ENCODE results near the gene MYMK.

Gene MYMK

DNA sequence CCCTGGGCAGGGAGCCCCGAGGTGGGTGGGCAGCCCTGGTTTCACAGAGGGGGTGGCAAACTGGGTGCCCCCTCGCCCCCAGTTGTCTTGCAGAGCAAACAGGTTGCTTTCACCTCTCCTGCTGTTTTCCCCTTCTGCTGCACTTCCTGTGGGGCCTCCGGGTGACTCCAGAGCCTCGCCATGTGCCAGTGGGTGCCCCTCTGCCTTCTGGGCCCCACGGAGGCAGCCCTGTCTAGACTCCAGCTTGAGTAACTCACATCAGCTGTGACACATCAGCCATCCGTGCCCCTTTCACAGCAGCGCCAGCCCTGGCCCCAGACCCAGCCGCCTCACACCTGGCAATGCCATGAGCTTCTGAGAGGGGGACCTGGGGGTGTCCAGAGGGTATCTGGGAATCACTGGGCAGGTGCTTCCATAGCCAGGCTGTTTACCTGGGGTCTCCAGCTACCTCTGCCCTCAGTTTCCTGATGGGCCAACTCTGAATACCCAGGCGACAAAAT is 46.7 kb upstream of the MYMK start:
- ATAC-seq = no peak
- TF ChIP-seq, protein P1, sequence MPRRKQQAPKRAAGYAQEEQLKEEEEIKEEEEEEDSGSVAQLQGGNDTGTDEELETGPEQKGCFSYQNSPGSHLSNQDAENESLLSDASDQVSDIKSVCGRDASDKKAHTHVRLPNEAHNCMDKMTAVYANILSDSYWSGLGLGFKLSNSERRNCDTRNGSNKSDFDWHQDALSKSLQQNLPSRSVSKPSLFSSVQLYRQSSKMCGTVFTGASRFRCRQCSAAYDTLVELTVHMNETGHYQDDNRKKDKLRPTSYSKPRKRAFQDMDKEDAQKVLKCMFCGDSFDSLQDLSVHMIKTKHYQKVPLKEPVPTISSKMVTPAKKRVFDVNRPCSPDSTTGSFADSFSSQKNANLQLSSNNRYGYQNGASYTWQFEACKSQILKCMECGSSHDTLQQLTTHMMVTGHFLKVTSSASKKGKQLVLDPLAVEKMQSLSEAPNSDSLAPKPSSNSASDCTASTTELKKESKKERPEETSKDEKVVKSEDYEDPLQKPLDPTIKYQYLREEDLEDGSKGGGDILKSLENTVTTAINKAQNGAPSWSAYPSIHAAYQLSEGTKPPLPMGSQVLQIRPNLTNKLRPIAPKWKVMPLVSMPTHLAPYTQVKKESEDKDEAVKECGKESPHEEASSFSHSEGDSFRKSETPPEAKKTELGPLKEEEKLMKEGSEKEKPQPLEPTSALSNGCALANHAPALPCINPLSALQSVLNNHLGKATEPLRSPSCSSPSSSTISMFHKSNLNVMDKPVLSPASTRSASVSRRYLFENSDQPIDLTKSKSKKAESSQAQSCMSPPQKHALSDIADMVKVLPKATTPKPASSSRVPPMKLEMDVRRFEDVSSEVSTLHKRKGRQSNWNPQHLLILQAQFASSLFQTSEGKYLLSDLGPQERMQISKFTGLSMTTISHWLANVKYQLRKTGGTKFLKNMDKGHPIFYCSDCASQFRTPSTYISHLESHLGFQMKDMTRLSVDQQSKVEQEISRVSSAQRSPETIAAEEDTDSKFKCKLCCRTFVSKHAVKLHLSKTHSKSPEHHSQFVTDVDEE (CRISPR knock-in tag; IDR thresholded peaks at IDR 0.05) = no peak
- TF ChIP-seq ISL1 (CRISPR knock-in tag; IDR thresholded peaks at IDR 0.05) (no peak), SNAI2 (CRISPR knock-in tag; IDR thresholded peaks at IDR 0.05) (no peak), CSDC2 (CRISPR knock-in tag; IDR thresholded peaks at IDR 0.05) (no peak), ZFP3 (CRISPR knock-in tag; IDR thresholded peaks at IDR 0.05) (no peak), ARNTL (CRISPR knock-in tag; IDR thresholded peaks at IDR 0.05; ENCODE audit: borderline replicate concordance, low read depth) (no peak), BACH2 (CRISPR knock-in tag; IDR thresholded peaks at IDR 0.05; ENCODE audit: borderline replicate concordance) (no peak), ZNF70 (CRISPR knock-in tag; IDR thresholded peaks at IDR 0.05) (no peak), PPARA (CRISPR knock-in tag; IDR thresholded peaks at IDR 0.05; ENCODE audit: borderline replicate concordance) (no peak), ZC3H10 (CRISPR knock-in tag; IDR thresholded peaks at IDR 0.05) (no peak), ESRRG (CRISPR knock-in tag; IDR thresholded peaks at IDR 0.05) (no peak), TOX (CRISPR knock-in tag; IDR thresholded peaks at IDR 0.05; ENCODE audit: borderline replicate concordance) (no peak), ZNF565 (CRISPR knock-in tag; conservative IDR thresholded peaks at IDR 0.05; ENCODE audit: low read depth) (no peak), ZFP30 (CRISPR knock-in tag; IDR thresholded peaks at IDR 0.05) (no peak), RARB (CRISPR knock-in tag; IDR thresholded peaks at IDR 0.05) (no peak), OSR1 (CRISPR knock-in tag; IDR thresholded peaks at IDR 0.05) (no peak)
- TF ChIP-seq, protein P2, sequence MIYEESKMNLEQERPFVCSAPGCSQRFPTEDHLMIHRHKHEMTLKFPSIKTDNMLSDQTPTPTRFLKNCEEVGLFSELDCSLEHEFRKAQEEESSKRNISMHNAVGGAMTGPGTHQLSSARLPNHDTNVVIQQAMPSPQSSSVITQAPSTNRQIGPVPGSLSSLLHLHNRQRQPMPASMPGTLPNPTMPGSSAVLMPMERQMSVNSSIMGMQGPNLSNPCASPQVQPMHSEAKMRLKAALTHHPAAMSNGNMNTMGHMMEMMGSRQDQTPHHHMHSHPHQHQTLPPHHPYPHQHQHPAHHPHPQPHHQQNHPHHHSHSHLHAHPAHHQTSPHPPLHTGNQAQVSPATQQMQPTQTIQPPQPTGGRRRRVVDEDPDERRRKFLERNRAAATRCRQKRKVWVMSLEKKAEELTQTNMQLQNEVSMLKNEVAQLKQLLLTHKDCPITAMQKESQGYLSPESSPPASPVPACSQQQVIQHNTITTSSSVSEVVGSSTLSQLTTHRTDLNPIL (CRISPR knock-in tag; IDR thresholded peaks at IDR 0.05; ENCODE audit: low read depth) = no peak
- TF ChIP-seq, protein P3, sequence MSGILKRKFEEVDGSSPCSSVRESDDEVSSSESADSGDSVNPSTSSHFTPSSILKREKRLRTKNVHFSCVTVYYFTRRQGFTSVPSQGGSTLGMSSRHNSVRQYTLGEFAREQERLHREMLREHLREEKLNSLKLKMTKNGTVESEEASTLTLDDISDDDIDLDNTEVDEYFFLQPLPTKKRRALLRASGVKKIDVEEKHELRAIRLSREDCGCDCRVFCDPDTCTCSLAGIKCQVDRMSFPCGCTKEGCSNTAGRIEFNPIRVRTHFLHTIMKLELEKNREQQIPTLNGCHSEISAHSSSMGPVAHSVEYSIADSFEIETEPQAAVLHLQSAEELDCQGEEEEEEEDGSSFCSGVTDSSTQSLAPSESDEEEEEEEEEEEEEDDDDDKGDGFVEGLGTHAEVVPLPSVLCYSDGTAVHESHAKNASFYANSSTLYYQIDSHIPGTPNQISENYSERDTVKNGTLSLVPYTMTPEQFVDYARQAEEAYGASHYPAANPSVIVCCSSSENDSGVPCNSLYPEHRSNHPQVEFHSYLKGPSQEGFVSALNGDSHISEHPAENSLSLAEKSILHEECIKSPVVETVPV (CRISPR knock-in tag; IDR thresholded peaks at IDR 0.05) = no peak
- TF ChIP-seq, protein P4, sequence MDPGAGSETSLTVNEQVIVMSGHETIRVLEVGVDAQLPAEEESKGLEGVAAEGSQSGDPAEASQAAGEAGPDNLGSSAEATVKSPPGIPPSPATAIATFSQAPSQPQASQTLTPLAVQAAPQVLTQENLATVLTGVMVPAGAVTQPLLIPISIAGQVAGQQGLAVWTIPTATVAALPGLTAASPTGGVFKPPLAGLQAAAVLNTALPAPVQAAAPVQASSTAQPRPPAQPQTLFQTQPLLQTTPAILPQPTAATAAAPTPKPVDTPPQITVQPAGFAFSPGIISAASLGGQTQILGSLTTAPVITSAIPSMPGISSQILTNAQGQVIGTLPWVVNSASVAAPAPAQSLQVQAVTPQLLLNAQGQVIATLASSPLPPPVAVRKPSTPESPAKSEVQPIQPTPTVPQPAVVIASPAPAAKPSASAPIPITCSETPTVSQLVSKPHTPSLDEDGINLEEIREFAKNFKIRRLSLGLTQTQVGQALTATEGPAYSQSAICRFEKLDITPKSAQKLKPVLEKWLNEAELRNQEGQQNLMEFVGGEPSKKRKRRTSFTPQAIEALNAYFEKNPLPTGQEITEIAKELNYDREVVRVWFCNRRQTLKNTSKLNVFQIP (CRISPR knock-in tag; IDR thresholded peaks at IDR 0.05; ENCODE audit: borderline replicate concordance, low read depth) = no peak
- TF ChIP-seq, protein P5, sequence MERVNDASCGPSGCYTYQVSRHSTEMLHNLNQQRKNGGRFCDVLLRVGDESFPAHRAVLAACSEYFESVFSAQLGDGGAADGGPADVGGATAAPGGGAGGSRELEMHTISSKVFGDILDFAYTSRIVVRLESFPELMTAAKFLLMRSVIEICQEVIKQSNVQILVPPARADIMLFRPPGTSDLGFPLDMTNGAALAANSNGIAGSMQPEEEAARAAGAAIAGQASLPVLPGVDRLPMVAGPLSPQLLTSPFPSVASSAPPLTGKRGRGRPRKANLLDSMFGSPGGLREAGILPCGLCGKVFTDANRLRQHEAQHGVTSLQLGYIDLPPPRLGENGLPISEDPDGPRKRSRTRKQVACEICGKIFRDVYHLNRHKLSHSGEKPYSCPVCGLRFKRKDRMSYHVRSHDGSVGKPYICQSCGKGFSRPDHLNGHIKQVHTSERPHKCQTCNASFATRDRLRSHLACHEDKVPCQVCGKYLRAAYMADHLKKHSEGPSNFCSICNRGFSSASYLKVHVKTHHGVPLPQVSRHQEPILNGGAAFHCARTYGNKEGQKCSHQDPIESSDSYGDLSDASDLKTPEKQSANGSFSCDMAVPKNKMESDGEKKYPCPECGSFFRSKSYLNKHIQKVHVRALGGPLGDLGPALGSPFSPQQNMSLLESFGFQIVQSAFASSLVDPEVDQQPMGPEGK (CRISPR knock-in tag; IDR thresholded peaks at IDR 0.05; ENCODE audit: borderline replicate concordance) = no peak

DNA sequence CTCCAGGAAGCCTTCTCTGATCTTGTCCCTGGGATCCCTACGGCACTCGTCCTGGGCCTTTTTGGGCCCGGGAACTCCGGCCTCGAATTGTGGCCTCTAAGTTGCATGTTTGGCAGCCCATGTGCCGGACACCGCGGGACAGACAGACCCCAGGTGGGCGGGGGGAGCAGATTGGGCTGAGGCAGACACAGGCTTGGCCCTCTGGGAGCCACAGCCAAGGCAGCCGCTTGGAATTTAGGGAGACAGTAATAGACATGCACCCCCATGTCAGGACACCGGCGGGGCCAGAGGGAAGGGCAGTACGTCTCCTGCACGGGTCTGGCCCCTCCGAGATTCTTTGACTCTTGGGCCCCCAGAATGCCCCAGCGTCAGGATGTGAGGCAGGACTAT is 45.9 kb upstream of the MYMK start:
- TF ChIP-seq, protein P1 (CRISPR knock-in tag; IDR thresholded peaks at IDR 0.05) = no peak
- TF ChIP-seq SNAI2 (CRISPR knock-in tag; IDR thresholded peaks at IDR 0.05) (no peak), ESRRG (CRISPR knock-in tag; IDR thresholded peaks at IDR 0.05) (no peak), ZNF565 (CRISPR knock-in tag; conservative IDR thresholded peaks at IDR 0.05; ENCODE audit: low read depth) (no peak), ZFP3 (CRISPR knock-in tag; IDR thresholded peaks at IDR 0.05) (no peak), ARNTL (CRISPR knock-in tag; IDR thresholded peaks at IDR 0.05; ENCODE audit: borderline replicate concordance, low read depth) (no peak)
- TF ChIP-seq, protein P5 (CRISPR knock-in tag; IDR thresholded peaks at IDR 0.05; ENCODE audit: borderline replicate concordance) = no peak

More for the DNA sequence above, 45.9 kb upstream of the MYMK start:
- no peak for ATAC-seq

All from SK-N-SH treated with all-trans-retinoic acid at 6 μM for 48 hours (cell line).